HepG2 (cell line): ENCODE measurements around the gene POLA2. TPM values are rescaled to one million over a fixed set of nuclear protein-coding genes. Genes with fewer than 3 reads are reported as not detected.

Source experiments
- KLF16 ChIP-seq, 2 experiments: sonication (generic) in 1 of 2; formaldehyde crosslinking in 1 of 2; IDR thresholded peaks; 2 replicates each; pipeline versions ENCODE4 v1.6.1 to v1.8.0; 2016 to 2023; ENCODE audit warnings: missing genetic modification reagents in 2 of 2, missing compliant biosample characterization in 1 of 2
- RBM39 ChIP-seq: fragments of 200-400 bp; formaldehyde crosslinking; IDR thresholded peaks from one replicate; pipeline ENCODE4 v1.6.1; 2018; ENCODE audit warnings: antibody characterized with exemption, mild to moderate bottlenecking, low read depth, low read length; ENCODE audit not compliant: poor library complexity, severe bottlenecking
- SRSF1 ChIP-seq: fragments of 200-400 bp; formaldehyde crosslinking; optimal IDR thresholded peaks from 2 replicates; pipeline ENCODE3; 2017; ENCODE audit warnings: mild to moderate bottlenecking, low read depth, low read length, moderate library complexity
- TAF15 ChIP-seq: fragments of 200-400 bp; formaldehyde crosslinking; IDR thresholded peaks from one replicate; pipeline ENCODE4 v1.6.1; 2018; ENCODE audit warnings: mild to moderate bottlenecking, low read depth, low read length; ENCODE audit not compliant: poor library complexity, severe bottlenecking
- ZNF501 ChIP-seq: sonication (generic); formaldehyde crosslinking; IDR thresholded peaks from 2 replicates; pipeline ENCODE4 v1.5.1; 2020; ENCODE audit warnings: mild to moderate bottlenecking, moderate library complexity, missing genetic modification reagents
- ZNF614 ChIP-seq: IDR thresholded peaks from 2 replicates; pipeline ENCODE4 v1.6.1; 2018; ENCODE audit warnings: missing biosample characterization, missing genetic modification reagents, inconsistent platforms, borderline replicate concordance
- ZNF713 ChIP-seq: sonication (generic); formaldehyde crosslinking; IDR thresholded peaks from 2 replicates; pipeline ENCODE4 v1.4.0; 2020; ENCODE audit warnings: mild to moderate bottlenecking, missing genetic modification reagents
- polyA plus RNA-seq, 8 experiments: library from polyadenylated mRNA; depleted of rRNA in 3 of 8; stranded (reverse) in 7 of 8; unstranded in 1 of 8; fragments of >200 nt; fragmentation: Illumina TruSeq in 4 of 8; extraction: Trizol in 4 of 8; gene quantifications; 2 replicates each; pipeline versions ENCODE4 v1.2.1 to v1.2.3, GENCODE V29; 2011 to 2016; ENCODE audit warnings: low read depth in 4 of 8, missing spikeins in 1 of 8, mixed read lengths in 1 of 8; ENCODE audit not compliant: insufficient read depth in 1 of 8
- total RNA-seq, 5 experiments: library from RNA; depleted of rRNA; stranded (reverse); fragments of >200 nt; fragmentation: Illumina TruSeq; extraction: Trizol; gene quantifications; 2 replicates each; pipeline ENCODE4 v1.2.3, GENCODE V29; 2016; ENCODE audit warnings: low read depth in 1 of 5
- TF ChIP-seq, protein P1 (sequence below): sonication (generic); formaldehyde crosslinking; IDR thresholded peaks from 2 replicates; pipeline ENCODE4 v1.5.1; 2020; ENCODE audit warnings: mild to moderate bottlenecking, missing genetic modification reagents
- TF ChIP-seq, protein P2 (sequence below): sonication (generic); formaldehyde crosslinking; IDR thresholded peaks from 2 replicates; pipeline ENCODE4 v1.4.0; 2020; ENCODE audit warnings: missing genetic modification reagents
- TF ChIP-seq, protein P3 (sequence below): sonication (generic); formaldehyde crosslinking; IDR thresholded peaks from 2 replicates; pipeline ENCODE4 v1.4.0; 2020; ENCODE audit warnings: missing genetic modification reagents, borderline replicate concordance
- TF ChIP-seq, protein P4 (sequence below): sonication (generic); formaldehyde crosslinking; IDR thresholded peaks from 2 replicates; pipeline ENCODE4 v1.8.1; 2023; ENCODE audit warnings: mild to moderate bottlenecking, moderate library complexity, missing genetic modification reagents
- TF ChIP-seq, protein P5 (sequence below): IDR thresholded peaks from 2 replicates; pipeline ENCODE4 v1.6.1; 2016; ENCODE audit warnings: mild to moderate bottlenecking, missing biosample characterization, missing genetic modification reagents
- TF ChIP-seq, protein P6 (sequence below): sonication (generic); formaldehyde crosslinking; IDR thresholded peaks from 2 replicates; pipeline ENCODE4 v1.5.0; 2020; ENCODE audit warnings: mild to moderate bottlenecking, missing genetic modification reagents, moderate library complexity
- TF ChIP-seq, protein P7 (sequence below): IDR thresholded peaks from 2 replicates; pipeline ENCODE4 v1.6.1; 2016; ENCODE audit warnings: mild to moderate bottlenecking

The POLA2 gene
- total and polyA plus RNA-seq, 2 of the 13 experiments (the other 11 are each of a cell fraction or from before 2014, with no cell fraction given): 9.7 to 15.6 TPM

DNA sequence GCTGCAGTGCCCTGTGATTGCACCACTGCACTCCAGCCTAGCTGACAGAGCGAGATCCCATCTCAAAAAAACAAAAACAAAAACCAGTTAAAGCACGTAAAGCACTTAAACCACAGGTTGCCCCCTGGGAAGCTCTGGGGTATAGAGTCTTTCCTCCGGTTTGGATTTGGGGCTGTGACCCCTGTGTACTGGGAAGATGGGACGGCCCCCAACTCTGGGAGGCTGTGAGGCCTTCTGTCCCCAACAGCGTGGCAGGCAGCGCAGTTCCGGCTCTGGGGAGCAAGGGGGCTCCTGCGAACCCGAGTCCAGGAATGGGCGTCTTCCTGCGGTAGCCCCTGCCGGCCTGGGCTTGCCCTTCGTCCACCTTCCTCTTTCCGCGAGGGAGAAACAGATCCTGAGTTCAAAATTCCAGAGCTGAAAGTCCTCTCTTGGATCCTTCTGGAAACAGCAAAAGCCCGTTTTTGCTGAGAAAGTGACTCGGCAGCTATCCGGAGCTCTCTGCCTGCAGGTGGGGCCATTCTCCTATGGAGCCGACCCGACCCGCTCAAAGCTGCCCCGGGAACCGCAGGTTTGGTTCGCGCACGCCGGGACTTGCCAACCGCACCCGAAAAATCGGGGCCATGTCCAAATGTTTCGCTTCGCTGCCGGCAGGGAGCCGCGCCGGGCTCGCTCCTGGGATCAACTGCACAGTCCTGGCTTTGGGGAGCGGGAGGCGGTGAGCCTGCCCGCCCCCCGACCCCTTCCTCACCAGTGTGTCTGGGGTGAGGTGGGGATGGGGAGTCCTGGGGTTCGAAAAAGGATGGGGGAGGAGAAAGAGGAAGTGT lies 36.3 kb upstream of the POLA2 start (continued):
- TF ChIP-seq, protein P1, sequence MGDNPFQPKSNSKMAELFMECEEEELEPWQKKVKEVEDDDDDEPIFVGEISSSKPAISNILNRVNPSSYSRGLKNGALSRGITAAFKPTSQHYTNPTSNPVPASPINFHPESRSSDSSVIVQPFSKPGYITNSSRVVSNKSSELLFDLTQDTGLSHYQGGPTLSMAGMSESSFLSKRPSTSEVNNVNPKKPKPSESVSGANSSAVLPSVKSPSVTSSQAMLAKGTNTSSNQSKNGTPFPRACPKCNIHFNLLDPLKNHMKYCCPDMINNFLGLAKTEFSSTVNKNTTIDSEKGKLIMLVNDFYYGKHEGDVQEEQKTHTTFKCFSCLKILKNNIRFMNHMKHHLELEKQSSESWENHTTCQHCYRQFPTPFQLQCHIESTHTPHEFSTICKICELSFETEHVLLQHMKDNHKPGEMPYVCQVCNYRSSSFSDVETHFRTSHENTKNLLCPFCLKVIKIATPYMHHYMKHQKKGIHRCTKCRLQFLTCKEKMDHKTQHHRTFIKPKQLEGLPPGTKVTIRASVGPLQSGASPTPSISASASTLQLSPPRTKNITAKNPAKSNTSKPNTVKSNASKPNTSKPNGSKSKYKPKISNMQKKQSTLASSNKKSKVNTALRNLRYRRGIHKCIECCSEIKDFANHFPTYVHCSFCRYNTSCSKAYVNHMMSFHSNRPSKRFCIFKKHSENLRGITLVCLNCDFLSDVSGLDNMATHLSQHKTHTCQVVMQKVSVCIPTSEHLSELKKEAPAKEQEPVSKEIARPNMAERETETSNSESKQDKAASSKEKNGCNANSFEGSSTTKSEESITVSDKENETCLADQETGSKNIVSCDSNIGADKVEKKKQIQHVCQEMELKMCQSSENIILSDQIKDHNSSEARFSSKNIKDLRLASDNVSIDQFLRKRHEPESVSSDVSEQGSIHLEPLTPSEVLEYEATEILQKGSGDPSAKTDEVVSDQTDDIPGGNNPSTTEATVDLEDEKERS (CRISPR knock-in tag): peak; percentile 66; the same call in 1 of the 2 replicates
- TF ChIP-seq, protein P2, sequence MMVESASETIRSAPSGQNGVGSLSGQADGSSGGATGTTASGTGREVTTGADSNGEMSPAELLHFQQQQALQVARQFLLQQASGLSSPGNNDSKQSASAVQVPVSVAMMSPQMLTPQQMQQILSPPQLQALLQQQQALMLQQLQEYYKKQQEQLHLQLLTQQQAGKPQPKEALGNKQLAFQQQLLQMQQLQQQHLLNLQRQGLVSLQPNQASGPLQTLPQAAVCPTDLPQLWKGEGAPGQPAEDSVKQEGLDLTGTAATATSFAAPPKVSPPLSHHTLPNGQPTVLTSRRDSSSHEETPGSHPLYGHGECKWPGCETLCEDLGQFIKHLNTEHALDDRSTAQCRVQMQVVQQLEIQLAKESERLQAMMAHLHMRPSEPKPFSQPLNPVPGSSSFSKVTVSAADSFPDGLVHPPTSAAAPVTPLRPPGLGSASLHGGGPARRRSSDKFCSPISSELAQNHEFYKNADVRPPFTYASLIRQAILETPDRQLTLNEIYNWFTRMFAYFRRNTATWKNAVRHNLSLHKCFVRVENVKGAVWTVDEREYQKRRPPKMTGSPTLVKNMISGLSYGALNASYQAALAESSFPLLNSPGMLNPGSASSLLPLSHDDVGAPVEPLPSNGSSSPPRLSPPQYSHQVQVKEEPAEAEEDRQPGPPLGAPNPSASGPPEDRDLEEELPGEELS (CRISPR knock-in tag): no peak
- TF ChIP-seq, protein P3, sequence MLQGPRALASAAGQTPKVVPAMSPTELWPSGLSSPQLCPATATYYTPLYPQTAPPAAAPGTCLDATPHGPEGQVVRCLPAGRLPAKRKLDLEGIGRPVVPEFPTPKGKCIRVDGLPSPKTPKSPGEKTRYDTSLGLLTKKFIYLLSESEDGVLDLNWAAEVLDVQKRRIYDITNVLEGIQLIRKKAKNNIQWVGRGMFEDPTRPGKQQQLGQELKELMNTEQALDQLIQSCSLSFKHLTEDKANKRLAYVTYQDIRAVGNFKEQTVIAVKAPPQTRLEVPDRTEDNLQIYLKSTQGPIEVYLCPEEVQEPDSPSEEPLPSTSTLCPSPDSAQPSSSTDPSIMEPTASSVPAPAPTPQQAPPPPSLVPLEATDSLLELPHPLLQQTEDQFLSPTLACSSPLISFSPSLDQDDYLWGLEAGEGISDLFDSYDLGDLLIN (CRISPR knock-in tag): 0 out of 2 replicates have a peak, but pooled peaks have one; percentile 27
- no peak for TF ChIP-seq RBM39
- TF ChIP-seq SRSF1: peak; percentile 84
- TF ChIP-seq, protein P4, sequence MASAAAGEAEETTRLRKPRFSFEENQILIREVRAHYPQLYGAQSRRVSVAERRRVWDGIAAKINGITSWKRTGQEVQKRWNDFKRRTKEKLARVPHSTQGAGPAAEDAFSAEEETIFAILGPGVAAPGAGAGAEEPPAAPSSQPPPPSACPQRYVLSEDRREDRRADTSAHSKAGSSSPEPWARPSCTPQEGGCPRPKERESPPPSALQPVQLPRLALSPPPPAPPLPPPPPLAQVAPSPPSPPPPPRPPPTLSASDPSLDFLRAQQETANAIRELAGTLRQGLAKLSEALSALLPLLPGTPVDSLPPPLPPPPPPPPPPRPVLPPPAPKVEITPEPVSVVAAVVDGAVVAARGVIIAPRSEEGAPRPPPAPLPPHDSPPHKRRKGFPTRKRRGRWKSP (CRISPR knock-in tag): peak; percentile 38; the same call in 1 of the 2 replicates
- TF ChIP-seq ZNF501: peak; percentile 53; the same call in 1 of the 2 replicates
- TF ChIP-seq KLF16 (CRISPR knock-in tag; IDR thresholded peaks at IDR 0.05): 0 out of 4 replicates have a peak, but pooled peaks of 1 of the 2 experiments have one; percentile 22
- TF ChIP-seq ZNF713: peak; percentile 43; the same call in 1 of the 2 replicates
- TF ChIP-seq TAF15: peak; percentile 60
- TF ChIP-seq, protein P5, sequence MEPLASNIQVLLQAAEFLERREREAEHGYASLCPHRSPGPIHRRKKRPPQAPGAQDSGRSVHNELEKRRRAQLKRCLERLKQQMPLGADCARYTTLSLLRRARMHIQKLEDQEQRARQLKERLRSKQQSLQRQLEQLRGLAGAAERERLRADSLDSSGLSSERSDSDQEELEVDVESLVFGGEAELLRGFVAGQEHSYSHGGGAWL (CRISPR knock-in tag): 0 out of 2 replicates have a peak, but pooled peaks have one; percentile 13
- TF ChIP-seq, protein P6, sequence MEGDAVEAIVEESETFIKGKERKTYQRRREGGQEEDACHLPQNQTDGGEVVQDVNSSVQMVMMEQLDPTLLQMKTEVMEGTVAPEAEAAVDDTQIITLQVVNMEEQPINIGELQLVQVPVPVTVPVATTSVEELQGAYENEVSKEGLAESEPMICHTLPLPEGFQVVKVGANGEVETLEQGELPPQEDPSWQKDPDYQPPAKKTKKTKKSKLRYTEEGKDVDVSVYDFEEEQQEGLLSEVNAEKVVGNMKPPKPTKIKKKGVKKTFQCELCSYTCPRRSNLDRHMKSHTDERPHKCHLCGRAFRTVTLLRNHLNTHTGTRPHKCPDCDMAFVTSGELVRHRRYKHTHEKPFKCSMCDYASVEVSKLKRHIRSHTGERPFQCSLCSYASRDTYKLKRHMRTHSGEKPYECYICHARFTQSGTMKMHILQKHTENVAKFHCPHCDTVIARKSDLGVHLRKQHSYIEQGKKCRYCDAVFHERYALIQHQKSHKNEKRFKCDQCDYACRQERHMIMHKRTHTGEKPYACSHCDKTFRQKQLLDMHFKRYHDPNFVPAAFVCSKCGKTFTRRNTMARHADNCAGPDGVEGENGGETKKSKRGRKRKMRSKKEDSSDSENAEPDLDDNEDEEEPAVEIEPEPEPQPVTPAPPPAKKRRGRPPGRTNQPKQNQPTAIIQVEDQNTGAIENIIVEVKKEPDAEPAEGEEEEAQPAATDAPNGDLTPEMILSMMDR: peak; percentile 87
- TF ChIP-seq ZNF614 (CRISPR knock-in tag): 0 out of 2 replicates have a peak, but pooled peaks have one; percentile 16
- TF ChIP-seq, protein P7, sequence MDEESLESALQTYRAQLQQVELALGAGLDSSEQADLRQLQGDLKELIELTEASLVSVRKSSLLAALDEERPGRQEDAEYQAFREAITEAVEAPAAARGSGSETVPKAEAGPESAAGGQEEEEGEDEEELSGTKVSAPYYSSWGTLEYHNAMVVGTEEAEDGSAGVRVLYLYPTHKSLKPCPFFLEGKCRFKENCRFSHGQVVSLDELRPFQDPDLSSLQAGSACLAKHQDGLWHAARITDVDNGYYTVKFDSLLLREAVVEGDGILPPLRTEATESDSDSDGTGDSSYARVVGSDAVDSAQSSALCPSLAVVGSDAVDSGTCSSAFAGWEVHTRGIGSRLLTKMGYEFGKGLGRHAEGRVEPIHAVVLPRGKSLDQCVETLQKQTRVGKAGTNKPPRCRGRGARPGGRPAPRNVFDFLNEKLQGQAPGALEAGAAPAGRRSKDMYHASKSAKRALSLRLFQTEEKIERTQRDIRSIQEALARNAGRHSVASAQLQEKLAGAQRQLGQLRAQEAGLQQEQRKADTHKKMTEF (CRISPR knock-in tag): peak; percentile 54; the same call in 1 of the 2 replicates
